Pancreas (tissue), 10 donors: ENCODE results near the gene DGKD. TPM values are rescaled to one million over a fixed set of nuclear protein-coding genes. Genes with fewer than 3 reads are reported as not detected.

Experiments used
- ATAC-seq, 4 donors: fragments of 200-7000 bp; cut with Tn5 transposase; one replicate each; pipeline versions ENCODE4 v1.8.0 to v1.9.1; 2020; ENCODE audit warnings: mild to moderate bottlenecking in 4 of 4, moderate library complexity in 4 of 4
- DNase-seq, 6 donors: peaks; one replicate each; pipeline ENCODE4 v3.0.0-alpha.2; 2020
- FAIRE-seq: peaks from 2 replicates; lab custom pipeline; 2012; peaks lifted over from hg19 to GRCh38; lab: Jason Lieb, UNC
- H3K27ac ChIP-seq, 4 donors: fragments of 200-600 bp; sonication (generic); 1 replicate in 3 of 4; 2 replicates in 1 of 4; pipeline versions ENCODE4 v1.5.0 to v1.8.0; 2020
- H3K27me3 ChIP-seq, 4 donors: fragments of 200-600 bp; one replicate each; pipeline ENCODE4 v1.8.0; 2021
- H3K36me3 ChIP-seq, 3 donors: fragments of 200-600 bp; sonication (generic) in 1 of 3; one replicate each; pipeline versions ENCODE4 v1.5.0 to v1.8.0; 2020 to 2021
- H3K4me1 ChIP-seq, 3 donors: fragments of 200-600 bp; one replicate each; pipeline ENCODE4 v1.8.0; 2021
- H3K4me3 ChIP-seq, 4 donors: fragments of 200-600 bp; sonication (generic) in 2 of 4; one replicate each; pipeline versions ENCODE4 v1.5.0 to v1.8.0; 2020 to 2021
- H3K9me3 ChIP-seq, 4 donors: fragments of 200-600 bp; one replicate each; pipeline ENCODE4 v1.8.0; 2021
- CTCF ChIP-seq, 4 donors: fragments of 200-600 bp; sonication (generic) in 3 of 4; IDR thresholded peaks; one replicate each; pipeline versions ENCODE4 v1.5.0 to v1.8.0; 2021; ENCODE audit warnings: antibody characterized with exemption in 4 of 4
- WGBS, 2 donors: extraction: QIAGEN DNeasy Blood & Tissue Kit; methylation state at CpG; one replicate each; pipeline ENCODE4 v1.1.7; 2013; 5-methylcytosine and 5-hydroxymethylcytosine counted together
- intact Hi-C, 3 donors: fragments of 100-400 bp; cut with DNase I; formaldehyde crosslinking; loops; one replicate each; pipeline versions ENCODE4 v1.11.1 to v1.14.2; 2022
- polyA plus RNA-seq, 2 donors: library from polyadenylated mRNA; stranded (reverse); fragments of 200-250 nt; gene quantifications; one replicate each; pipeline ENCODE4 v1.2.3, GENCODE V29; 2013
- total RNA-seq, 6 donors: library from RNA; stranded (reverse); fragmentation: NEBNext Ultra II Directional in 4 of 6; extraction: Animal tissue kit (Norgen Biotek cat#: 25700) in 4 of 6; gene quantifications; one replicate each; pipeline versions ENCODE4 v1.2.1 to v1.2.4, GENCODE V29; 2021 to 2023
- donor health status: healthy with polysubstance abuse.
- donor health status: DM: no; HTN: no; CAD: no; lungs with moderate emphysema.
- donor health status: DM: no; HTN: no; CAD: no.
- donor health status: control.
- donor health status: control.
- donor health status: Bipolar disorder and iron deficiency.
- donor health status: DM: yes; HTN: yes; CAD: no.
- donor health status: DM: no; HTN: no; CAD: no.
- donor health status: DM: no; HTN: no; CAD: no.
- donor health status: DM: yes; HTN: yes; CAD: no.

DGKD gene
- total and polyA plus RNA-seq, 8 donors, result 6.7 to 16.3 (median 8.9) TPM

DNA sequence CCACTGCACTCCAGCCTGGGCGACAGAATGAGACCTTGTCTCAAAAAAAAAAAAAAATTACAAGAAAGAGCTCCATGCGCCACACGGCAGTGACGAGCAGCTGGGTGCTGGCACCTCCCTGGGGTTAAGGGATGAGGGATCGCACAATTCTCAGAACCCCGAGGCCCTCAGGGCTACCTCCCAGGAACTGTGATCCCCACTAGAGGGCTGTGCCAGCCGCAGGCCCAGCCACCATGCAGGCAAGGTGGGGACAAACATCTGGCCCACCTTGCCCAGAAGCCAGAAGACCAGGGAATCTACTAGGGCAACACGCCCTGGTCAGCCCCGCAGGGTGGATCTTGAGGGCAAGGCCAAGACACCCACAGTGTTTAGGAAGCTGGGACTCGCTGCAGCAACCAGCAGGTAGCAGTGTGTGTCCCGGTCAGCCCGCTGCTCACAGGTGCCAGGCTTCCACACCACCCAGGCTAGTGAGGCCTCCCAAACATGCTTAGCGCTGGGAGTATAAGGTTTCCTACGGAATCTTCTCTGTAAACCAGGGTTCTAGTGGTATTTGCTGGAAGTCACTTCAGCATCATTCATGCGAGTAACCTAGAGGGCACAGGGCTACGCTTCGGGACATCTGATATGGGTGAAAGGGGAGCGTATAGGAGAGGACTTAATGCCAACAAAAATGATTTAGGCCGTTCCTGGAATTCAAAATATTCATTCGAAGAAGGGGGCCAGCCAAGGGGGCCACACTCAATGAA is 39.9 kb upstream of the DGKD start:
- intact Hi-C loops, result no loop called here
- H3K4me3 ChIP-seq, result no peak overlapping the region
- WGBS, 2 donors, result 83 to 90% methylated on average over 20 of the region's 20 CpGs
- no peak overlapping the region for H3K27ac ChIP-seq
- DNase-seq, result no peak
- no peak for ATAC-seq
- no peaks in the 10 kb centered on the region for H3K36me3 ChIP-seq
- no peaks in the 10 kb centered on the region for H3K27me3 ChIP-seq
- no peaks in the 10 kb centered on the region for H3K9me3 ChIP-seq
- TF ChIP-seq CTCF (IDR thresholded peaks at IDR 0.05), result no peak
- H3K4me1 ChIP-seq, result no peaks in the 10 kb centered on the region
- no peak for FAIRE-seq

DNA sequence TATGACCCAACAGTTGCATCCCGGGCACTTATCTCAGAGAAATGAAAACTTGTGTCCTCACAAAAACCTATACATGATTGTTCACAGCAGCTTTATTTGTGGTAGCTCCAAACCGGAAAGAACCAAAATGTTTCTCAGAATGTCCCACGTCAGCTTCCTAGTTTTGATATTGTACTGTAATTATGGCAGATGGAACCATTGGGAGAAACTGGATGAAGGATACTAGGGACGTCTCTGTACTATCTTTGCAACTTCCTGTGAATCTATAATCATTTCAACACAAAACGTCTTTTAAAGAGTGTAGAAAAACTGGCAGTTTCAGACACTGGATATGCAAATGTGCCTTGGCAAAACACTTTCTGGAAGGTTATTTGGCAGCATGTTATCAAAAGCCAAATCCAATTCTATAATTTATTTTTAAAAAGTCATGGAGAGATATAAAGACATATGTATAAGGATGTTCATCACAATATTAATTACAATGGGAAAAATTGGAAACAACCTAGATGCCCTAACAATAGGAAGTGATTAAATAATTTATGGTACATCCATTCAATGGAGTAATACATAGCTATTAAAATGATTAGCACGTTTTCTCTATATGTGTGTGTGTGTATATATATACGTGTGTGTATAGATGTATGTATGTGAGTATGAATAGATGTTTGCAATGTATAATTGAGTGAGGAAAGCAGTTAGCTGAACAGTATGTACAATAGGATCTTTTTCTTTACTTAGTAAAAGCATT is 36.9 kb upstream of the DGKD start:
- no peak overlapping the region for H3K4me3 ChIP-seq
- ATAC-seq (no peak), FAIRE-seq (no peak), DNase-seq (no peak)
- TF ChIP-seq CTCF (IDR thresholded peaks at IDR 0.05), result no peak
- no peaks in the 10 kb centered on the region for H3K4me1 ChIP-seq
- no peaks in the 10 kb centered on the region for H3K27me3 ChIP-seq
- intact Hi-C loops, result no loop called here
- WGBS, 2 donors, result 64 to 75% methylated on average over 7 of the region's 7 CpGs
- no peaks in the 10 kb centered on the region for H3K36me3 ChIP-seq
- H3K27ac ChIP-seq, result no peak overlapping the region
- H3K9me3 ChIP-seq, result no peaks in the 10 kb centered on the region

GRCh38 chr2:233319256-233319655 is 35.0 kb upstream of the DGKD start:
- no peak overlapping the region for H3K4me3 ChIP-seq
- FAIRE-seq (no peak), DNase-seq (no peak), ATAC-seq (no peak)
- no peaks in the 10 kb centered on the region for H3K4me1 ChIP-seq
- no peak overlapping the region for H3K27ac ChIP-seq
- TF ChIP-seq CTCF (IDR thresholded peaks at IDR 0.05), result no peak
- no peaks in the 10 kb centered on the region for H3K36me3 ChIP-seq
- whole genome bisulfite sequencing, 2 donors, result 66 to 67% methylated on average over 5 of the region's 5 CpGs
- no peaks in the 10 kb centered on the region for H3K27me3 ChIP-seq
- intact Hi-C loops, result no loop called here
- H3K9me3 ChIP-seq, result no peaks in the 10 kb centered on the region

GRCh38 chr2:233320470-233320869 is 33.8 kb upstream of the DGKD start:
- Histone ChIP-seq H3K4me3 (no peak overlapping the region), H3K36me3 (no peaks in the 10 kb centered on the region), H3K4me1 (no peaks in the 10 kb centered on the region), H3K27me3 (no peaks in the 10 kb centered on the region), H3K9me3 (no peaks in the 10 kb centered on the region), H3K27ac (no peak overlapping the region)
- TF ChIP-seq CTCF (IDR thresholded peaks at IDR 0.05), result no peak
- 82 to 88% methylated on average over 17 of the region's 17 CpGs for WGBS, 2 donors
- intact Hi-C loops, result no loop called here
- FAIRE-seq (no peak), ATAC-seq (no peak), DNase-seq (no peak)

DNA sequence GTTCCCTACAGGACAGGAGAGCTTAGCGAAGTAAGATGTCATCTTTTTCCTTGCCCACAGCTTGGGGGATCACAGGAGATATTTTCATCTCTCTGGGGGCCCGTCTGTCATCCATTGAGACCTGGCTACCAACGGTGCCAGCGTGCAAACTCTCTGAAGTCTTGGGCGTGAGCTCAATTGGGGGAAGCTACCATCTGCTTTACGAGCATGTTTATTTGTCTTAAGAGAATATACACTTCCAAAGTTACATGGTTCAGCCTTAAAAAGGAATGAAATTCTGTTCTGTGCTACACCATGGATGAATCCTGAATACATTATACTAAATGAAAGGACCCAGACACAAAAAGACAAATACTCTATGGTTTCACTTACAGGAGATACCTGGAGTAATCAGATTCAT is 33.1 kb upstream of the DGKD start:
- no peak for TF ChIP-seq CTCF (IDR thresholded peaks at IDR 0.05)
- no peaks in the 10 kb centered on the region for H3K9me3 ChIP-seq
- H3K4me3 ChIP-seq, result no peak overlapping the region
- H3K27ac ChIP-seq, result no peak overlapping the region
- 60 to 69% methylated on average over 6 of the region's 6 CpGs for WGBS, 2 donors
- intact Hi-C loops, result no loop called here
- no peaks in the 10 kb centered on the region for H3K36me3 ChIP-seq
- no peak for DNase-seq
- ATAC-seq, result no peak
- no peaks in the 10 kb centered on the region for H3K27me3 ChIP-seq
- no peaks in the 10 kb centered on the region for H3K4me1 ChIP-seq
- no peak for FAIRE-seq
